BLaER1 (cell line): Measurements from ENCODE around the gene APBB1.
"Not testable (repeated sequence)": the region's sequence is repeated elsewhere in the genome, so short reads cannot be mapped to it uniquely, and the experiment has no call there.

Experiments used
- H3K27ac ChIP-seq: shearing (Covaris generic); formaldehyde crosslinking; 2 replicates; pipeline ENCODE4 v1.8.1; 2022
- H3K27me3 ChIP-seq: shearing (Covaris generic); formaldehyde crosslinking; 2 replicates; pipeline ENCODE4 v1.8.1; 2022
- H3K36me3 ChIP-seq: shearing (Covaris generic); formaldehyde crosslinking; 2 replicates; pipeline ENCODE4 v1.8.1; 2022
- H3K4me1 ChIP-seq: shearing (Covaris generic); formaldehyde crosslinking; 2 replicates; pipeline ENCODE4 v1.8.1; 2022
- H3K4me2 ChIP-seq: shearing (Covaris generic); formaldehyde crosslinking; 2 replicates; pipeline ENCODE4 v1.8.1; 2022
- H3K4me3 ChIP-seq: shearing (Covaris generic); formaldehyde crosslinking; 2 replicates; pipeline ENCODE4 v1.8.1; 2022
- H3K9ac ChIP-seq: shearing (Covaris generic); formaldehyde crosslinking; 2 replicates; pipeline ENCODE4 v1.8.1; 2022
- H3K9me3 ChIP-seq: shearing (Covaris generic); formaldehyde crosslinking; 2 replicates; pipeline ENCODE4 v1.8.1; 2022
- H4K20me1 ChIP-seq: shearing (Covaris generic); formaldehyde crosslinking; 2 replicates; pipeline ENCODE4 v1.8.1; 2022
- Cebpa-rat ChIP-seq: shearing (Covaris generic); IDR thresholded peaks from 2 replicates; pipeline ENCODE4 v1.8.1; 2022

APBB1 gene

DNA sequence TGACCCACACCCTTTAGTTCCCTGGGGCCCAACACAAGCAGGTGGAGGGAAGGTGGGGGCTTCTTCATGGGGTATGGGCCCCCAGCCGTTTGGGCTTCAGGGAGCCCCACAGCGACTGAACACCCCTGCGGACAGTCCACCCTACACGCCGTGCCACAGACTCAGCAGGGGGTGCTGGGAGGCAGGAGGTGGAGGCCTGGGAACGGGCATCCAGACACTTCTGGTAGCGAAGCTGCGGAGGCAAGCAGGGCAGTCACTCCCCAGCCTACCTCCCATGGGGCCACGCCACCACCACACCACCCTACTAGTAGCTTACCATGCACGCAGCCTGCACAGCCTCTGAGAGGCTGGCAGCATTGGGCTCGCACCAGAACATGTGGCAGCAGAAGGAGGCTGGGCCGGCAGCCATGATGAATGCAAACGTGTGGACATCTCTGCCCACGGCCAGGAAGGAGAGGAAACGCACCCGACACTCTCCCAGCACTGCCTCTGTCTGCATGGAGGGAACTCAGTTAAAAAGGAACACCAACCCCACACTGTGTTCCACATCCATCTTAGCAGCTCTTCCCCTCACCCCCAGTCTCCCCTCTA is 23.3 kb downstream of the APBB1 start:
- peaks cover 31% of the 10 kb centered on the region for H3K36me3 ChIP-seq

DNA sequence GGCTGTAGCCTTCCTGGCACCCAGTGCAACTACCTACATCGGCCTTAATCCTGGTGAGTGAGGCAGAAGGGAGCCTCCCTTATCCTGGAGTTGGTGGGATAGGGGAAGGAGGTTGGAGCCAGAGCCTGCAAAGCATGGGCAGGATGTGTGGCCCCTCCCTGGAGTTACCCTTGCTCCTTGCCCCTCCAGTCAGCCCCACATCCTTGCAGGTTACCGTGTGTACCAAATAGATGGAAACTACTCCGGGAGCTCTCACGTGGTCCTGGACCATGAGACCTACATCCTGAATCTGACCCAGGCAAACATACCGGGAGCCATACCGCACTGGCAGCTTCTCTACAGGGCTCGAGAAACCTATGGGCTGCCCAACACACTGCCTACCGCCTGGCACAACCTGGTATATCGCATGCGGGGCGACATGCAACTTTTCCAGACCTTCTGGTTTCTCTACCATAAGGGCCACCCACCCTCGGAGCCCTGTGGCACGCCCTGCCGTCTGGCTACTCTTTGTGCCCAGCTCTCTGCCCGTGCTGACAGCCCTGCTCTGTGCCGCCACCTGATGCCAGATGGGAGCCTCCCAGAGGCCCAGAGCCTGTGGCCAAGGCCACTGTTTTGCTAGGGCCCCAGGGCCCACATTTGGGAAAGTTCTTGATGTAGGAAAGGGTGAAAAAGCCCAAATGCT is 24.8 kb downstream of the APBB1 start:
- TF ChIP-seq Cebpa-rat, result no peak
- Histone ChIP-seq H3K36me3 (peaks cover 20% of the 10 kb centered on the region), H3K27ac (no peak overlapping the region), H3K9ac (no peak overlapping the region), H3K4me1 (peaks cover 18% of the 10 kb centered on the region), H3K4me3 (no peak overlapping the region), H4K20me1 (no peaks in the 10 kb centered on the region), H3K4me2 (no peak overlapping the region), H3K27me3 (no peaks in the 10 kb centered on the region), H3K9me3 (no peaks in the 10 kb centered on the region)

More for the DNA sequence above, 23.3 kb downstream of the APBB1 start:
- H4K20me1 ChIP-seq, result no peaks in the 10 kb centered on the region
- no peaks in the 10 kb centered on the region for H3K27me3 ChIP-seq
- no peak overlapping the region for H3K9ac ChIP-seq
- H3K4me2 ChIP-seq, result no peak overlapping the region
- H3K9me3 ChIP-seq, result no peaks in the 10 kb centered on the region
- no peak overlapping the region for H3K4me3 ChIP-seq
- no peak overlapping the region for H3K27ac ChIP-seq
- peaks cover 9% of the 10 kb centered on the region for H3K4me1 ChIP-seq
- TF ChIP-seq Cebpa-rat, result no peak

DNA sequence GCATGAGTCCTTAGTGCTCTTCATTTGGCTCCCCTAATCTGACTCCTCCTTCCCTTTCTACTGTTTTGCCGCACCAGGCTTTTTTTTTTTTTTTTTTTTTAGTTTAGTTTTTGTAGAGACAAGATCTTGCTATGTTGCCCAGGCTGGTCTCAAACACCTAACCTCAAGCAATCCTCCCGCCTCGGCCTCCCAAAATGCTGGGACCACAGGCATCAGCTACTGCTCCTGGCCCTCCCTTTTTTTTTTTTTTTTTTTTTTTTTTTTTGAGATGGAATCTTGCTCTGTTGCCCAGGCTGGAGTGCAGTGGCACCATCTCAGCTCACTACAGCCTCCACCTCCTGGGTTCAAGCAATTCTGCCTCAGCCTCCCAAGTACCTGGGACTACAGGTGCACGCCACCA is 26.6 kb downstream of the APBB1 start:
- H3K36me3 ChIP-seq, H3K27me3 ChIP-seq, H3K4me2 ChIP-seq, H4K20me1 ChIP-seq, H3K4me3 ChIP-seq, H3K9ac ChIP-seq, H3K27ac ChIP-seq, H3K9me3 ChIP-seq: not testable (repeated sequence)
- H3K4me1 ChIP-seq, result peaks cover 20% of the 10 kb centered on the region

DNA sequence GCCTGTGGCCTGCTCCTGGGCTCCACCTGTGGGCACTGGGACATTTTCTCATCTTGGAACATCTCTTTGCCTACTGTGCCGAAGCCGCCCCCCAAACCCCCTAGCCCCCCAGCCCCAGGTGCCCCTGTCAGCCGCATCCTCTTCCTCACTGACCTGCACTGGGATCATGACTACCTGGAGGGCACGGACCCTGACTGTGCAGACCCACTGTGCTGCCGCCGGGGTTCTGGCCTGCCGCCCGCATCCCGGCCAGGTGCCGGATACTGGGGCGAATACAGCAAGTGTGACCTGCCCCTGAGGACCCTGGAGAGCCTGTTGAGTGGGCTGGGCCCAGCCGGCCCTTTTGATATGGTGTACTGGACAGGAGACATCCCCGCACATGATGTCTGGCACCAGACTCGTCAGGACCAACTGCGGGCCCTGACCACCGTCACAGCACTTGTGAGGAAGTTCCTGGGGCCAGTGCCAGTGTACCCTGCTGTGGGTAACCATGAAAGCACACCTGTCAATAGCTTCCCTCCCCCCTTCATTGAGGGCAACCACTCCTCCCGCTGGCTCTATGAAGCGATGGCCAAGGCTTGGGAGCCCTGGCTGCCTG is 27.3 kb downstream of the APBB1 start:
- Histone ChIP-seq H3K9ac (no peak overlapping the region), H3K27me3 (no peaks in the 10 kb centered on the region), H3K27ac (no peak overlapping the region), H3K9me3 (no peaks in the 10 kb centered on the region), H3K4me1 (peaks cover 20% of the 10 kb centered on the region), H3K4me2 (peak overlapping the region; percentile 90), H3K36me3 (peaks cover 6% of the 10 kb centered on the region; the same call in 1 of the 2 replicates), H3K4me3 (no peak overlapping the region), H4K20me1 (no peaks in the 10 kb centered on the region)
- TF ChIP-seq Cebpa-rat, result no peak

DNA sequence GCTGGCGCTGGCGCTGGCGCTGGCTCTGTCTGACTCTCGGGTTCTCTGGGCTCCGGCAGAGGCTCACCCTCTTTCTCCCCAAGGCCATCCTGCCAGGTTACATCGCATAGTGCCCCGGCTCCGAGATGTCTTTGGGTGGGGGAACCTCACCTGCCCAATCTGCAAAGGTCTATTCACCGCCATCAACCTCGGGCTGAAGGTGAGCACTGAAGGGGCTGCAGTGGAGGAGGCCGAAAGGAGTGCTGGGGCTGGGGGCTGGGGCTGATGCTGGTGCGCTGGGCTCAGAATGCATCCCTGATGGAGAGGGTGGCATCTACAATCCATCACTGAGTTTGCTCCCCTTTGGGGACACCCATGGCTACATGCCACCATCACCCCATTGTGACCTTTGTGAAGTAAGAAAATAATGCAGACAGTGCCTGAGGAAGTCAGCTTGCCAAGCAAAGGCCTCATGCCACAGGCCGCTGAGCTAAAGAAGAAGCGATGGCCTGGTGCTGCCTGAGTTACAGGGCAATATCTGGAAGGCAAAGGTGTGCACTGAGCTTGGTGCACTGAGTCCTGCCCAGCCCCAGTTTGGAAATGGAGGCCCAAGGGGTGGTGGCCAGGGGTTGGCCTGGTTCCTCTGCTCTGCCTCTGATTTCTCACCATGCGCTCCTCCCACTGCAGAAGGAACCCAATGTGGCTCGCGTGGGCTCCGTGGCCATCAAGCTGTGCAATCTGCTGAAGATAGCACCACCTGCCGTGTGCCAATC is 28.0 kb downstream of the APBB1 start:
- Histone ChIP-seq H3K27ac (peak overlapping the region; percentile 68), H3K4me1 (peaks cover 20% of the 10 kb centered on the region), H4K20me1 (no peaks in the 10 kb centered on the region), H3K36me3 (peaks cover 6% of the 10 kb centered on the region; the same call in 1 of the 2 replicates), H3K9me3 (no peaks in the 10 kb centered on the region), H3K4me2 (peak overlapping the region; percentile 90), H3K9ac (peak overlapping the region; percentile 74), H3K27me3 (no peaks in the 10 kb centered on the region), H3K4me3 (peak overlapping the region; percentile 74)
- no peak for TF ChIP-seq Cebpa-rat

DNA sequence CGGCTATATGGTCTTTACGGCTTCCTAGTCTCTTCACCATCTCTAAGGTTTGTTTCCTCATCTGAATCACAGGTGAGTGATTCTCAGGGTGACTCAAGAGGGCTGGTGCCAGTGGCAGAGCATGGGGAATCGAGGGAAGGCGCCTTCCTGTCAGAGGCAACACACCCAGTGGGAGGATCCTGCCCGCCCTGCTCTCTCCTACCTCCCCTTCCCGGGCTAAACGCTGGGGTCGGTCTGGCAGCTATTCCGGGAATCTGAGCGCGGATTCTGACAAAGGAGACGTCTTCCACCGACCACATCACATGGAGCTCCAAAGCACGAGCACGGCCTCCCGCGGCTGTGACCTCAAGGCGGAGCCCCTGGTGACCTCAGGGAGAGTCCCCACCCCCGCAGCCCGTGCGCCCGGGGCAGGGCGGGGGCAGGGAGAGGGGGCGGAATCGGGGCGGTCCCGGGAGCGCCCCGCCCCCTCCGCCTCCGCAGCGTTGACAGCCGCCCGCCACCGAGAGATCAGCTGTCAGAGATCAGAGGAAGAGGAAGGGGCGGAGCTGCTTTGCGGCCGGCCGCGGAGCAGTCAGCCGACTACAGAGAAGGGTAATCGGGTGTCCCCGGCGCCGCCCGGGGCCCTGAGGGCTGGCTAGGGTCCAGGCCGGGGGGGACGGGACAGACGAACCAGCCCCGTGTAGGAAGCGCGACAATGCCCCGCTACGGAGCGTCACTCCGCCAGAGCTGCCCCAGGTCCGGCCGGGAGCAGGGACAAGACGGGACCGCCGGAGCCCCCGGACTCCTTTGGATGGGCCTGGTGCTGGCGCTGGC is 28.8 kb downstream of the APBB1 start, which contains the start of gene SMPD1:
Gene SMPD1 (plus strand): TSS at position 570 of the 813 bp plus-strand sequence. CDS start 125 bp downstream, at position 695.
- Histone ChIP-seq H3K4me3 (peak within 1 kb of the TSS; percentile 74), H3K36me3 (no peaks in the 10 kb centered on the region), H3K4me1 (peaks cover 27% of the 10 kb centered on the region), H4K20me1 (no peaks in the 10 kb centered on the region), H3K9ac (peak within 1 kb of the TSS; percentile 74), H3K4me2 (peak within 1 kb of the TSS; percentile 90), H3K27ac (peak within 1 kb of the TSS; percentile 69), H3K9me3 (no peaks in the 10 kb centered on the region), H3K27me3 (no peaks in the 10 kb centered on the region)
- no peak for TF ChIP-seq Cebpa-rat

DNA sequence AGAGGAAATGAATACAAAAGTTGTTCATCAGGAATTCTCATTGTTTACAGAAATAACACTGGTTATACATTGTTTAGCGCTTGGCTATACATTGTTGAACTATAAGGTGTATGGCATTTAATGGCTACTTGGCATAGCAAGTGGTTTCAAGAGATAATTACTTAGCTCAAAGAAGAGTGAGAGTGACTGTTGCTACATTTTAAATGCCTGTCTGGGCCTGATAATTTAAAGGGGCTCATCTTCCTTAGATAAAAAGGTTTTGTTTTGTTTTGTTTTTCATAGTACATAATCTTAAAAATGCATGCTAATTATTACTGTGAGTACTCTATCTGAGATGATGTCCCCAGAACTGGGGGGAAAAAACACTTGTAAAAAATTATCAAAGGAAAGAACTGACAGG is 30.1 kb downstream of the APBB1 start:
- Histone ChIP-seq H3K27ac (no peak overlapping the region), H3K4me2 (peak overlapping the region; percentile 90; the same call in 1 of the 2 replicates), H3K9ac (no peak overlapping the region), H4K20me1 (no peaks in the 10 kb centered on the region), H3K4me1 (peaks cover 32% of the 10 kb centered on the region), H3K4me3 (no peak overlapping the region), H3K27me3 (no peaks in the 10 kb centered on the region), H3K9me3 (no peaks in the 10 kb centered on the region), H3K36me3 (no peaks in the 10 kb centered on the region)
- no peak for TF ChIP-seq Cebpa-rat

DNA sequence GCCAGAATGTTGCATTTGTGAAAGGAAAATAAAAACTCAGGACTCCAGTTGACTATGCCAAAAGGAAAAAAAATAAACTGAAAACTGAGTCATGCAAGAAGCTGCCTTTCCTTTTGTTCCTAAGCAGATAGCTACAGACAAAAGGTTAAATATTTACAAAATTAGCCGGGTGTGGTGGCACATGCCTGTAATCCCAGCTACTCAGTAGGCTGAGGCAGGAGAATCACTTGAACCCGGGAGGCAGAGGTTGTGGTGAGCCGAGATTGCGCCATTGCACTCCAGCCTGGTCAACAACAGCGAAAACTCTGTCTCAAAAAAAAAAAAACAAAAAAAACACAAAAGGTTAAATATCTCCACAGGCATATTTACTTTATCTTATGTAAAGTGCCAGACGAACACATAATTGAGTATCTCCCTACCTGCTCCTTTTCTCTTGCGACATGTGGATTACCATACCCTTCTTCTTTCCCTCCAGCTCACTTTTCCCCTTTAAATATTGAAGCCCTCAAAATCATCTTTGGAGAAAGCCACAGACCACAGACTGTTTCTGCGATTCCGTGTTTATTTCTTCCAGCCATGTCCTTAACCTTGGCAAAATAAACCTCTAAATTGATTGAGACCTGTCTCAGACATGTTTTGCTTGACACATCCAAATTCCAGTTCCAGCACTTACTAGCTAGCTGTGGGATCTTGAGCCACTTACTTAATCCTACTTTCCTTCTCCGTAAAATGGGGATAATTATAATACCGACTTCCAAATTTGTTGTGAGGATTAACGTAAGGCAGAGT is 30.9 kb downstream of the APBB1 start:
- H3K9me3 ChIP-seq, result no peaks in the 10 kb centered on the region
- no peak overlapping the region for H3K4me3 ChIP-seq
- H3K9ac ChIP-seq, result no peak overlapping the region
- no peak for TF ChIP-seq Cebpa-rat
- no peaks in the 10 kb centered on the region for H3K27me3 ChIP-seq
- peaks cover 32% of the 10 kb centered on the region for H3K4me1 ChIP-seq
- no peaks in the 10 kb centered on the region for H3K36me3 ChIP-seq
- H3K27ac ChIP-seq, result no peak overlapping the region
- H3K4me2 ChIP-seq, result no peak overlapping the region
- no peaks in the 10 kb centered on the region for H4K20me1 ChIP-seq
